ENCODE results near the gene SPO11.

GRCh38 chr20:57310821-57311514 lies 18.6 kb upstream of the SPO11 start:
- TF ChIP-seq CTCF (IDR thresholded peaks at IDR 0.05) (no peak), EZH2 (IDR thresholded peaks at IDR 0.05; ENCODE audit: borderline replicate concordance, insufficient read depth, low read depth, low read length, poor library complexity, severe bottlenecking) (no peak)
